ENCODE measurements around the gene ZMIZ1.
A peak's percentile ranks its signal among the peaks of the same experiment; 100 is the strongest.
"Not testable (repeated sequence)": the region's sequence is repeated elsewhere in the genome, so short reads cannot be mapped to it uniquely, and the experiment has no call there.

Gene ZMIZ1

GRCh38 chr10:79274279-79275104 is 205.7 kb downstream of the ZMIZ1 start:
- DNase-seq, result peak in 1 of 2 donors; percentile 60

DNA sequence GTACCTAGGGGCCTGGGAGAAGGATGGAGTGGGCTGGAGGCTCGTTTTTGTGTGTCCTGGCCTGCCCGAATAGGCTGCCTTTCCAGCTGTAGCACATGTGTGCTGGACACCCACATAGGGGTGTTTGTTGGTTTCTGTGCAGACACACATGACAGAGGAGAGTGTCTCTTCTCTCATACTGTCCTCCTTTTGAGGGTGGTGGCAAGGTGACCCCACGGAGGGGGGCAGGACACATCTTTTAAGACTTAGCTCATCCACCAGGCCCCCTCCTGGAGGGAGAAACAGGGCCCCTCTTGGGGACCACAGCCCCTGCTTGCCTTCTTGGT is 206.3 kb downstream of the ZMIZ1 start:
- DNase-seq, result no peak

DNA sequence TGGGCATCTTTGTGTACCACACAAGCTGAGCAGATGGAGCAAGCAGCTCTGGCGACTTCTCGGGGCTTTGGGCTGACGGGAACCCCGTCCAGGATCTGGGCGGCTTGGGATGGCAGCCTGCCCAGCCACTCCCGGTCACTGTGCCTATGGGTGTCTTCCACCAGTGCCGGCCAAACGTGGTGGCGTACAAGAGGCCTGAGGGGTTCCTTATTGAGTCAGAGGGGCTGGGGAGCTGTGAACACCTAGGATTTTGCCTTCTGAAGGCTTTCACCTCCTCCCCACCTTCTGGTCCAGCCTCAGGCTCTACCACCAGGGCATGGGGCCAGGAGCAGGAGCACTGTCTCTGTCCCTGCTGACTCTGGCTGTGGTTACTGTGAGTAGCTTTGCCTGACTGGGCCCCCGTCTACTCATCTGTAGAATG is 206.7 kb downstream of the ZMIZ1 start:
- no peak for DNase-seq

DNA sequence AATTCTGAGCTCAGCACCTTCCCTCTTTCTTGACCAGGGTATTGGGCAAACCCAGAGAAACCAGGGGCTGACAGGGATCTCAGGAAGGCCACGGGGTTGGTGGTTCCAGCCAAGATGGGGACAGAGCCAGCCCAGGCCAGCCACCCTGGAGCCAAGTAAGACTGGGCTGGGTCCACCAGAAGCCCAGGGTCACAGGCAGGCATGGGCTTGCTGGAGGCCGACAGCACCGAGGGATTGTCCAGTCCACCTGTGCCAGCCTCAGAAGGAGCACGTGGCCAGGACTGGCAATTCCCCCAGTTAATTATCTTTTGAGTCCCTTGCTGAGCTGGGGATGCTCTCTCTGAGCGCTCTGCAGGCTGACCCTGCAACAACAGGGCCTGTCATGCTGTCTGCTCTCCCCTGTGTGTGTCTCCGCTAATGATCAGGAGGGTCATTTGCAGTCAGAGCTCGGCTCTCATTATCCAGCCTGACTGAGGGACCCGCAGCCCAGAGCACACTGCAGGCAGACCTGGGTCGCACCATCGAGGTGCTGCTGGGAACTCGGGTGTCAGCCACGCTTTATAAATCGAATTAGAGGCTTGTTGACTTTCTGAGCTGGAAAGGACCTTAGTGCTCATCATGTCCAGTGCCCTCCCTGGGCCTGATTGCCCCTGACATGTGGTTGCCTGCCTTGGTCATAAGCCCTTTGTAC is 209.0 kb downstream of the ZMIZ1 start:
- DNase-seq, result no peak

DNA sequence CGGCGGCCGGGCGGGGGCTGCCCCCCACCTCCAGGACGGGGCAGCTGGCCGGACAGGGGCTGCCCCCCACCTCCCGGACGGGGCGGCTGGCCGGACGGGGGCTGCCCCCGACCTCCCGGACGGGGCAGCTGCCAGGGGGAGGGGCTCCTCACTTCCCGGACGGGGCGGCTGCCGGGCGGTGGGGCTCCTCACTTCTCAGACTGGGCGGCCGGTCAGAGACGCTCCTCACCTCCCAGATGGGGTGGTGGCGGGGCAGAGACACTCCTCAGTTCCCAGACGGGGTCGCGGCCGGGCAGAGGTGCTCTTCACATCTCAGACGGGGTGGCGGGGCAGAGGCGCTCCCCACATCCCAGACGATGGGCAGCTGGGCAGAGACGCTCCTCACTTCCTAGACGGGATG is 210.3 kb downstream of the ZMIZ1 start:
- not testable (repeated sequence) for DNase-seq

GRCh38 chr10:79280956-79281355 is 212.2 kb downstream of the ZMIZ1 start:
- no peak for DNase-seq

GRCh38 chr10:79282388-79282787 is 213.6 kb downstream of the ZMIZ1 start:
- no peak for DNase-seq

DNA sequence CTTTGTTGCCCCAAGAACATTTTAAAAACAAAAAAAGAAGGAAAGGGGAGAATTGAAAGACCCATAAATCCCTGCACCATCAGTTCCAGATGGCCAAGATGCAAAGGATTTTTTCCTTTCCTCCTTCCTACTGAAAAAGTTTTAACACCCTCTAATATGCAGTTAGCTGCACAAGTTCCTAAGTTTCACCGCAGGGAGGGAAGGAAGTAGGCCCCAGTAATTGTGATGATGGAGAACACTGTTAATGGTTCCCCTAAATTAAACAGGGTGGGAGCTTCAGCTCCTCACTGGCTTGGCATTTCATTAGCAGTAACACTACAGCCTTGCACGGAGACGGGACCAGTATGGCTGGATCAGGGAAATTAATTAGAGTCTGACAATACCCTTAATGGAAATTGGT is 214.8 kb downstream of the ZMIZ1 start:
- no peak for DNase-seq

- no peak for DNase-seq
These were observed 215.5 kb downstream of the ZMIZ1 start for GRCh38 chr10:79284158-79284871.

GRCh38 chr10:79285315-79286197 is 216.8 kb downstream of the ZMIZ1 start:
- peak in 1 of 2 donors; percentile 30 for DNase-seq

- peak; percentile 71 to 89 for DNase-seq
These were observed 217.7 kb downstream of the ZMIZ1 start for GRCh38 chr10:79286318-79286951.

GRCh38 chr10:79287973-79288723 is 219.4 kb downstream of the ZMIZ1 start:
- DNase-seq, result no peak

- DNase-seq, result no peak
These were observed 221.0 kb downstream of the ZMIZ1 start for GRCh38 chr10:79289801-79290200.

- DNase-seq, result no peak
These were observed 223.4 kb downstream of the ZMIZ1 start for GRCh38 chr10:79292026-79292766.

GRCh38 chr10:79292891-79293746 is 224.4 kb downstream of the ZMIZ1 start:
- DNase-seq, result peak; percentile 29 to 46

- peak; percentile 15 to 69 for DNase-seq
These were observed 225.2 kb downstream of the ZMIZ1 start for GRCh38 chr10:79293841-79294581.

DNA sequence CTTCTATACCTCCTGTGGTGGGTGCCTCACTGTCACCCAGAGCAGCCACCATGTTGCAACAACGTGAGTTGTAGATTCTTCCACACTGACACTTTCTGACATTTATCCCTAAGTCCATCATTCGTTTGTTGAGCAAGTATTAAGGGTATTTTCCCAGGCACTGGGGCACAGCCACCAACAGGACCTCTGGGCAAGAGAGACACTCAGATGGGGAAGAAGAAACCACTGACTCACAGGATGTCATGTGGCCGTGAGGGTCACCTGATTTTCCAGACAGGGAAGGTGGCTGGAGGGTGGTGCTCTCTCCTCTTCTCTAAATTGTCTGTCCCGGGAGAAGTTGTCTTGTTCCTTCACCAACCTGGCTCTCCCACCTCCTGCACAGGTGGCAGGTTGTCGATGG is 226.8 kb downstream of the ZMIZ1 start:
- DNase-seq, result peak in 1 of 2 donors; percentile 75

- DNase-seq, result no peak
These were observed 227.7 kb downstream of the ZMIZ1 start for GRCh38 chr10:79296431-79296830.
